IMR-90 (cell line): ENCODE data around the gene SLC26A6. TPM values are rescaled to one million over a fixed set of nuclear protein-coding genes. Genes with fewer than 3 reads are reported as not detected.
A peak's percentile ranks its signal among the peaks of the same experiment; 100 is the strongest.

Experiments used
- ATAC-seq: fragments of 200-7000 bp; cut with Tn5 transposase; 2 replicates; pipeline ENCODE4 v1.9.1; 2020; ENCODE audit warnings: low read depth, mild to moderate bottlenecking, moderate library complexity
- BruUV-seq: library from RNA; stranded (reverse); fragments of 400-500 nt; replicated peaks from 2 replicates; lab custom pipeline; 2021; lab: Mats Ljungman, UMichigan
- CTCF ChIA-PET: fragments of 300-600 bp; formaldehyde crosslinking; extraction: SDS; loops from one replicate; lab custom pipeline; 2021; ENCODE audit warnings: antibody characterized with exemption; lab: Yijun Ruan, JAX
- POLR2A ChIA-PET: fragments of 300-600 bp; sonication (Branson Sonifier 250); formaldehyde crosslinking; loops from one replicate; lab custom pipeline; 2022; ENCODE audit warnings: antibody characterized with exemption; ENCODE audit not compliant: unreplicated experiment; lab: Charles Lee
- DNase-seq: peaks from one replicate; pipeline ENCODE4 v3.0.0; 2013
- H2AFZ ChIP-seq: replicated peaks from 2 replicates; pipeline ENCODE3; 2013; ENCODE audit warnings: low read length, mild to moderate bottlenecking; ENCODE audit not compliant: poor library complexity
- H2AK5ac ChIP-seq: 2 replicates; pipeline ENCODE4 v1.6.1; 2013; ENCODE audit warnings: low read depth, low read length, inconsistent platforms
- H2AK9ac ChIP-seq: replicated peaks from 2 replicates; pipeline ENCODE3; 2013; ENCODE audit warnings: mild to moderate bottlenecking, low read depth, low read length, moderate library complexity; ENCODE audit not compliant: poor library complexity
- H2BK120ac ChIP-seq: 2 replicates; pipeline ENCODE4 v1.6.1; 2013; ENCODE audit warnings: low read depth, low read length, inconsistent platforms
- H2BK15ac ChIP-seq: 3 replicates; pipeline ENCODE4 v1.6.1; 2013; ENCODE audit warnings: low read depth, low read length, inconsistent platforms
- H2BK20ac ChIP-seq: 2 replicates; pipeline ENCODE4 v1.6.1; 2013; ENCODE audit warnings: low read depth, mild to moderate bottlenecking, inconsistent platforms, low read length, moderate library complexity
- H2BK5ac ChIP-seq: 2 replicates; pipeline ENCODE4 v1.6.1; 2013; ENCODE audit warnings: mild to moderate bottlenecking, low read depth, low read length, inconsistent platforms; ENCODE audit not compliant: poor library complexity, severe bottlenecking
- H3K14ac ChIP-seq: replicated peaks from 2 replicates; pipeline ENCODE4 v1.6.1; 2013; ENCODE audit warnings: low read depth, low read length, inconsistent platforms
- H3K18ac ChIP-seq: 2 replicates; pipeline ENCODE4 v1.6.1; 2013; ENCODE audit warnings: low read depth, low read length, control low read depth
- H3K23ac ChIP-seq: 2 replicates; pipeline ENCODE4 v1.6.1; 2013; ENCODE audit warnings: low read depth, low read length, inconsistent platforms
- H3K27ac ChIP-seq: 2 replicates; pipeline ENCODE4 v1.5.1; 2013; ENCODE audit warnings: mild to moderate bottlenecking, control low read depth, low read length; ENCODE audit not compliant: insufficient read depth
- H3K27me3 ChIP-seq: 2 replicates; pipeline ENCODE4 v1.6.1; 2013; ENCODE audit warnings: low read length; ENCODE audit not compliant: control insufficient read depth, insufficient read depth
- H3K36me3 ChIP-seq: 2 replicates; pipeline ENCODE4 v1.6.1; 2013; ENCODE audit warnings: low read length, mixed read lengths; ENCODE audit not compliant: control insufficient read depth, insufficient read depth
- H3K4ac ChIP-seq: 2 replicates; pipeline ENCODE4 v1.6.1; 2013; ENCODE audit warnings: low read depth, low read length, inconsistent platforms
- H3K4me1 ChIP-seq: 2 replicates; pipeline ENCODE4 v1.6.1; 2013; ENCODE audit warnings: low read length, mixed read lengths; ENCODE audit not compliant: control insufficient read depth, insufficient read depth
- H3K4me2 ChIP-seq: 2 replicates; pipeline ENCODE4 v1.6.1; 2013; ENCODE audit warnings: low read depth, mild to moderate bottlenecking, control low read depth, low read length, moderate library complexity
- H3K4me3 ChIP-seq: 2 replicates; pipeline ENCODE4 v1.5.1; 2013; ENCODE audit warnings: low read depth, mild to moderate bottlenecking, control low read depth, low read length, moderate library complexity; ENCODE audit not compliant: insufficient read depth
- H3K56ac ChIP-seq: 2 replicates; pipeline ENCODE4 v1.6.1; 2013; ENCODE audit warnings: low read length, inconsistent platforms; ENCODE audit not compliant: insufficient read depth; ENCODE audit errors: extremely low read depth
- H3K79me1 ChIP-seq, 2 experiments: 2 replicates each; pipeline ENCODE4 v1.6.1; 2013; ENCODE audit warnings: low read length in 2 of 2, inconsistent platforms in 1 of 2, low read depth in 1 of 2
- H3K9ac ChIP-seq: 2 replicates; pipeline ENCODE4 v1.6.1; 2013; ENCODE audit warnings: low read depth, low read length, control low read depth
- H3K9me1 ChIP-seq: 2 replicates; pipeline ENCODE4 v1.6.1; 2013; ENCODE audit warnings: low read length, inconsistent platforms; ENCODE audit not compliant: insufficient read depth
- H3K9me3 ChIP-seq: 2 replicates; pipeline ENCODE4 v1.6.1; 2013; ENCODE audit warnings: low read length; ENCODE audit not compliant: control insufficient read depth, insufficient read depth
- H4K20me1 ChIP-seq: 2 replicates; pipeline ENCODE4 v1.6.1; 2013; ENCODE audit warnings: low read length, inconsistent platforms; ENCODE audit not compliant: insufficient read depth
- H4K5ac ChIP-seq: 2 replicates; pipeline ENCODE4 v1.6.1; 2013; ENCODE audit warnings: mild to moderate bottlenecking, low read depth, low read length, control low read depth
- H4K8ac ChIP-seq, 2 experiments: 2 replicates each; pipeline ENCODE4 v1.6.1; 2013; ENCODE audit warnings: low read depth in 2 of 2, low read length in 2 of 2, control low read depth in 1 of 2, inconsistent platforms in 1 of 2
- H4K91ac ChIP-seq: 2 replicates; pipeline ENCODE4 v1.6.1; 2013; ENCODE audit warnings: low read depth, low read length, inconsistent platforms; ENCODE audit not compliant: insufficient read depth
- MAZ ChIP-seq: IDR thresholded peaks from 2 replicates; pipeline ENCODE4 v1.6.1; 2012; ENCODE audit warnings: low read depth, mild to moderate bottlenecking, low read length, improper control_type of control experiment, moderate library complexity, borderline replicate concordance
- WGBS, 2 experiments: methylation state at CpG; one replicate each; pipeline versions ENCODE4 v1.1.5 to v1.1.7; 2013; ENCODE audit warnings: missing lambda C conversion rate in 2 of 2; ENCODE audit not compliant: insufficient read length in 1 of 2; ENCODE audit errors: extremely low coverage in 2 of 2; 5-methylcytosine and 5-hydroxymethylcytosine counted together
- dilution Hi-C: fragments of 300-500 bp; cut with HindIII; formaldehyde crosslinking; loops from one replicate; pipeline ENCODE4 v1.14.3; 2018; ENCODE audit warnings: low sequenced_read_pairs; ENCODE audit not compliant: unreplicated experiment
- in situ Hi-C: fragments of 300-500 bp; cut with MboI; formaldehyde crosslinking; loops from 3 replicates; pipeline ENCODE4 v1.14.3; 2019; ENCODE audit warnings: low sequenced_read_pairs, inconsistent platforms, mixed read lengths
- intact Hi-C: fragments of 100-400 bp; cut with micrococcal nuclease; formaldehyde crosslinking; loops from 2 replicates; pipeline ENCODE4 v1.10.0; 2022
- polyA plus RNA-seq, 3 experiments: library from polyadenylated mRNA; depleted of rRNA; stranded (reverse); fragments of >200 nt; gene quantifications; 2 replicates each; pipeline ENCODE4 v1.2.3, GENCODE V29; 2012; ENCODE audit warnings: low replicate concordance in 1 of 3
- total RNA-seq: library from RNA; depleted of rRNA; stranded (reverse); fragments of >200 nt; gene quantifications from 2 replicates; pipeline ENCODE4 v1.2.3, GENCODE V29; 2012

Gene SLC26A6
- total and polyA plus RNA-seq, 2 of the 4 experiments (the other 2 are of a cell fraction) = 11.8 to 34.3 TPM

- 95% methylated on average over 4 of the region's 12 CpGs; no CpG with 5 or more reads in 1 of the 2 experiments for WGBS, 2 experiments
- DNase-seq = no peak
- dilution Hi-C loops (no loop called here), intact Hi-C loops (no loop called here), in situ Hi-C loops (no loop called here)
- Histone ChIP-seq H3K79me1 (no peaks in the 10 kb centered on the region), H3K27ac (no peak overlapping the region), H3K14ac (no peak overlapping the region), H3K9ac (no peak overlapping the region), H3K4me3 (no peak overlapping the region), H2AK5ac (no peak overlapping the region), H4K5ac (no peak overlapping the region), H2BK15ac (no peak overlapping the region), H2BK120ac (no peak overlapping the region), H3K4me2 (no peak overlapping the region), H4K8ac (no peak overlapping the region), H3K18ac (no peak overlapping the region), H4K91ac (no peak overlapping the region), H3K4ac (no peak overlapping the region; the same call in 1 of the 2 replicates), H3K56ac (no peak overlapping the region), H2BK20ac (no peak overlapping the region), H3K9me3 (no peaks in the 10 kb centered on the region), H4K20me1 (no peaks in the 10 kb centered on the region), H3K36me3 (no peaks in the 10 kb centered on the region), H3K23ac (no peak overlapping the region), H2AFZ (peak overlapping the region; percentile 4), H3K4me1 (peaks cover 3% of the 10 kb centered on the region; the same call in 1 of the 2 replicates), H3K27me3 (no peaks in the 10 kb centered on the region; the same call in 1 of the 2 replicates), H3K9me1 (no peaks in the 10 kb centered on the region), H2AK9ac (no peak overlapping the region), H2BK5ac (no peak overlapping the region)
- no peak for TF ChIP-seq MAZ
- ChIA-PET CTCF (no interaction called here), POLR2A (no interaction called here)
- BruUV-seq = no TSS peak
- ATAC-seq = no peak
Measured at GRCh38 chr3:48655063-48655462, 19.8 kb upstream of the SLC26A6 start.
